ENCODE results near the gene ETF1. TPM values are rescaled to one million over a fixed set of nuclear protein-coding genes. Genes with fewer than 3 reads are reported as not detected.

Gene ETF1
- total and polyA plus RNA-seq, 9 of the 15 experiments (the other 6 are each of a cell fraction or from before 2014, with no cell fraction given): 53.7 to 209 (median 164) TPM

GRCh38 chr5:138577452-138577851, 34.4 kb upstream of the ETF1 start (continued):
- TF ChIP-seq, protein P1, sequence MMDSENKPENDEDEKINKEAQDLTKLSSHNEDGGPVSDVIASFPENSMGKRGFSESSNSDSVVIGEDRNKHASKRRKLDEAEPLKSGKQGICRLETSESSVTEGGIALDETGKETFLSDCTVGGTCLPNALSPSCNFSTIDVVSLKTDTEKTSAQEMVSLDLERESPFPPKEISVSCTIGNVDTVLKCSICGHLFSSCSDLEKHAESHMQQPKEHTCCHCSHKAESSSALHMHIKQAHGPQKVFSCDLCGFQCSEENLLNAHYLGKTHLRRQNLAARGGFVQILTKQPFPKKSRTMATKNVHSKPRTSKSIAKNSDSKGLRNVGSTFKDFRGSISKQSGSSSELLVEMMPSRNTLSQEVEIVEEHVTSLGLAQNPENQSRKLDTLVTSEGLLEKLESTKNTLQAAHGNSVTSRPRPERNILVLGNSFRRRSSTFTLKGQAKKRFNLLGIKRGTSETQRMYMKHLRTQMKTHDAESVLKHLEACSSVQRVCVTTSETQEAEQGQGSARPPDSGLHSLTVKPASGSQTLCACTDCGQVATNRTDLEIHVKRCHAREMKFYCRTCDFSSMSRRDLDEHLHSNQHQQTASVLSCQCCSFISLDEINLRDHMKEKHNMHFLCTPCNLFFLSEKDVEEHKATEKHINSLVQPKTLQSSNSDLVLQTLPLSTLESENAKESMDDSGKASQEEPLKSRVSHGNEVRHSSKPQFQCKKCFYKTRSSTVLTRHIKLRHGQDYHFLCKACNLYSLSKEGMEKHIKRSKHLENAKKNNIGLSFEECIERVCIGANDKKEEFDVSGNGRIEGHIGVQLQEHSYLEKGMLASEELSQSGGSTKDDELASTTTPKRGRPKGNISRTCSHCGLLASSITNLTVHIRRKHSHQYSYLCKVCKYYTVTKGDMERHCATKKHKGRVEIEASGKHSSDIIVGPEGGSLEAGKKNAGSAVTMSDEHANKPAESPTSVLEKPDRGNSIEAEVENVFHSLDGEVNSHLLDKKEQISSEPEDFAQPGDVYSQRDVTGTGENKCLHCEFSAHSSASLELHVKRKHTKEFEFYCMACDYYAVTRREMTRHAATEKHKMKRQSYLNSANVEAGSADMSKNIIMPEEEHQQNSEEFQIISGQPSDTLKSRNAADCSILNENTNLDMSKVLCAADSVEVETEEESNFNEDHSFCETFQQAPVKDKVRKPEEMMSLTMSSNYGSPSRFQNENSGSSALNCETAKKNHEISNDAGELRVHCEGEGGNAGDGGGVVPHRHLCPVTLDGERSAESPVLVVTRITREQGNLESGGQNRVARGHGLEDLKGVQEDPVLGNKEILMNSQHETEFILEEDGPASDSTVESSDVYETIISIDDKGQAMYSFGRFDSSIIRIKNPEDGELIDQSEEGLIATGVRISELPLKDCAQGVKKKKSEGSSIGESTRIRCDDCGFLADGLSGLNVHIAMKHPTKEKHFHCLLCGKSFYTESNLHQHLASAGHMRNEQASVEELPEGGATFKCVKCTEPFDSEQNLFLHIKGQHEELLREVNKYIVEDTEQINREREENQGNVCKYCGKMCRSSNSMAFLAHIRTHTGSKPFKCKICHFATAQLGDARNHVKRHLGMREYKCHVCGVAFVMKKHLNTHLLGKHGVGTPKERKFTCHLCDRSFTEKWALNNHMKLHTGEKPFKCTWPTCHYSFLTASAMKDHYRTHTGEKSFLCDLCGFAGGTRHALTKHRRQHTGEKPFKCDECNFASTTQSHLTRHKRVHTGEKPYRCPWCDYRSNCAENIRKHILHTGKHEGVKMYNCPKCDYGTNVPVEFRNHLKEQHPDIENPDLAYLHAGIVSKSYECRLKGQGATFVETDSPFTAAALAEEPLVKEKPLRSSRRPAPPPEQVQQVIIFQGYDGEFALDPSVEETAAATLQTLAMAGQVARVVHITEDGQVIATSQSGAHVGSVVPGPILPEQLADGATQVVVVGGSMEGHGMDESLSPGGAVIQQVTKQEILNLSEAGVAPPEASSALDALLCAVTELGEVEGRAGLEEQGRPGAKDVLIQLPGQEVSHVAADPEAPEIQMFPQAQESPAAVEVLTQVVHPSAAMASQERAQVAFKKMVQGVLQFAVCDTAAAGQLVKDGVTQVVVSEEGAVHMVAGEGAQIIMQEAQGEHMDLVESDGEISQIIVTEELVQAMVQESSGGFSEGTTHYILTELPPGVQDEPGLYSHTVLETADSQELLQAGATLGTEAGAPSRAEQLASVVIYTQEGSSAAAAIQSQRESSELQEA (IDR thresholded peaks at IDR 0.05; ENCODE audit: low read depth): no peak
- TF ChIP-seq FOXA3 (CRISPR knock-in tag; conservative IDR thresholded peaks at IDR 0.05 in 1 of 2, IDR thresholded peaks at IDR 0.05 in 1 of 2): no peak
- no peak for TF ChIP-seq BRF1 (IDR thresholded peaks at IDR 0.05; ENCODE audit: borderline replicate concordance, extremely low read depth, insufficient read length)
- no peak for TF ChIP-seq CHD1 (IDR thresholded peaks at IDR 0.05; ENCODE audit: low read length)
- no peak for TF ChIP-seq HINFP (tag; conservative IDR thresholded peaks at IDR 0.05; ENCODE audit: low read depth)
- no peak for TF ChIP-seq ZNF75A (CRISPR knock-in tag; IDR thresholded peaks at IDR 0.05)
- TF ChIP-seq HLTF (IDR thresholded peaks at IDR 0.05): no peak
- TF ChIP-seq, protein P2, sequence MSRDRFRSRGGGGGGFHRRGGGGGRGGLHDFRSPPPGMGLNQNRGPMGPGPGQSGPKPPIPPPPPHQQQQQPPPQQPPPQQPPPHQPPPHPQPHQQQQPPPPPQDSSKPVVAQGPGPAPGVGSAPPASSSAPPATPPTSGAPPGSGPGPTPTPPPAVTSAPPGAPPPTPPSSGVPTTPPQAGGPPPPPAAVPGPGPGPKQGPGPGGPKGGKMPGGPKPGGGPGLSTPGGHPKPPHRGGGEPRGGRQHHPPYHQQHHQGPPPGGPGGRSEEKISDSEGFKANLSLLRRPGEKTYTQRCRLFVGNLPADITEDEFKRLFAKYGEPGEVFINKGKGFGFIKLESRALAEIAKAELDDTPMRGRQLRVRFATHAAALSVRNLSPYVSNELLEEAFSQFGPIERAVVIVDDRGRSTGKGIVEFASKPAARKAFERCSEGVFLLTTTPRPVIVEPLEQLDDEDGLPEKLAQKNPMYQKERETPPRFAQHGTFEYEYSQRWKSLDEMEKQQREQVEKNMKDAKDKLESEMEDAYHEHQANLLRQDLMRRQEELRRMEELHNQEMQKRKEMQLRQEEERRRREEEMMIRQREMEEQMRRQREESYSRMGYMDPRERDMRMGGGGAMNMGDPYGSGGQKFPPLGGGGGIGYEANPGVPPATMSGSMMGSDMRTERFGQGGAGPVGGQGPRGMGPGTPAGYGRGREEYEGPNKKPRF (IDR thresholded peaks at IDR 0.05; ENCODE audit: low read depth, low read length): no peak
- no peak for TF ChIP-seq THRA (IDR thresholded peaks at IDR 0.05)
- no peak for TF ChIP-seq RCOR1 (IDR thresholded peaks at IDR 0.05; ENCODE audit: borderline replicate concordance in 1 of 2, low read depth in 2 of 2, low read length in 2 of 2)
- TF ChIP-seq, protein P3, sequence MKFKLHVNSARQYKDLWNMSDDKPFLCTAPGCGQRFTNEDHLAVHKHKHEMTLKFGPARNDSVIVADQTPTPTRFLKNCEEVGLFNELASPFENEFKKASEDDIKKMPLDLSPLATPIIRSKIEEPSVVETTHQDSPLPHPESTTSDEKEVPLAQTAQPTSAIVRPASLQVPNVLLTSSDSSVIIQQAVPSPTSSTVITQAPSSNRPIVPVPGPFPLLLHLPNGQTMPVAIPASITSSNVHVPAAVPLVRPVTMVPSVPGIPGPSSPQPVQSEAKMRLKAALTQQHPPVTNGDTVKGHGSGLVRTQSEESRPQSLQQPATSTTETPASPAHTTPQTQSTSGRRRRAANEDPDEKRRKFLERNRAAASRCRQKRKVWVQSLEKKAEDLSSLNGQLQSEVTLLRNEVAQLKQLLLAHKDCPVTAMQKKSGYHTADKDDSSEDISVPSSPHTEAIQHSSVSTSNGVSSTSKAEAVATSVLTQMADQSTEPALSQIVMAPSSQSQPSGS (CRISPR knock-in tag; IDR thresholded peaks at IDR 0.05): no peak
